H1 (cell line): ENCODE measurements around the gene UGT1A1.

Experiments used
- BRCA1 ChIP-seq: IDR thresholded peaks from 2 replicates; pipeline ENCODE4 v1.6.1; 2012; ENCODE audit warnings: low read depth, low read length, improper control_type of control experiment
- CHD2 ChIP-seq: IDR thresholded peaks from 2 replicates; pipeline ENCODE4 v1.6.1; 2012; ENCODE audit warnings: low read length, improper control_type of control experiment
- FOSL1 ChIP-seq: IDR thresholded peaks from 2 replicates; pipeline ENCODE4 v1.6.1; 2011; ENCODE audit warnings: mild to moderate bottlenecking, low read depth, low read length, moderate library complexity; ENCODE audit not compliant: insufficient read depth
- POLR2A ChIP-seq, 2 experiments: IDR thresholded peaks; 1 replicate in 1 of 2; 2 replicates in 1 of 2; pipeline ENCODE4 v1.6.1; 2011; ENCODE audit warnings: low read depth in 2 of 2, low read length in 2 of 2, mild to moderate bottlenecking in 2 of 2; ENCODE audit errors: control extremely low read depth in 1 of 2
- TAF1 ChIP-seq: IDR thresholded peaks from 2 replicates; pipeline ENCODE4 v1.6.1; 2011; ENCODE audit warnings: mild to moderate bottlenecking, low read depth, low read length
- TBP ChIP-seq: IDR thresholded peaks from 2 replicates; pipeline ENCODE4 v1.6.1; 2011; ENCODE audit warnings: low read depth, low read length, improper control_type of control experiment
- TF ChIP-seq, protein P1 (sequence below), 3 experiments: IDR thresholded peaks; 1 replicate in 2 of 3; 2 replicates in 1 of 3; pipeline versions ENCODE4 v1.5.1 to v1.6.1; 2011; ENCODE audit warnings: low read length in 3 of 3, mild to moderate bottlenecking in 3 of 3, inconsistent platforms in 2 of 3, low read depth in 1 of 3, moderate library complexity in 1 of 3; ENCODE audit not compliant: insufficient read depth in 1 of 3; ENCODE audit errors: control extremely low read depth in 1 of 3

DNA sequence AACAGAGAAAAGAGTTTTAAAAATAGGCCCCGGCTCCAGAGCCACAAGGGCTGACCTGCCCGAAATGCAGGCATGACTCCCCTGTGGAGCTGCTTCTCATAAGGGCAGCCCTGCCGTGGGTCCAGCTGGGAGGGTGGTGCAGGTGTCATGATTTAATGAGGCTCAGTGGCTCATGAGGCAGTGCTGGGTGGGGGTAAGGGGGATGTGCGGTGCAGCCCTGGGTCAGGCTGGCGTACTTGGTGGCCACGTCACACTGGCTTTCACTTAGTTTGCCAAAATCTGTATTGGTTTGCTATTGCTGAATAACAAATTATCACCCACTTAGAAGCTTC is 60.7 kb downstream of the UGT1A1 start:
- TF ChIP-seq BRCA1 (no peak), TAF1 (no peak), TBP (no peak), FOSL1 (no peak), POLR2A (IDR thresholded peaks at IDR 0.05; ENCODE audit: control extremely low read depth in 1 of 2, low read depth in 2 of 2, low read length in 2 of 2) (no peak), CHD2 (no peak)
- TF ChIP-seq, protein P1, sequence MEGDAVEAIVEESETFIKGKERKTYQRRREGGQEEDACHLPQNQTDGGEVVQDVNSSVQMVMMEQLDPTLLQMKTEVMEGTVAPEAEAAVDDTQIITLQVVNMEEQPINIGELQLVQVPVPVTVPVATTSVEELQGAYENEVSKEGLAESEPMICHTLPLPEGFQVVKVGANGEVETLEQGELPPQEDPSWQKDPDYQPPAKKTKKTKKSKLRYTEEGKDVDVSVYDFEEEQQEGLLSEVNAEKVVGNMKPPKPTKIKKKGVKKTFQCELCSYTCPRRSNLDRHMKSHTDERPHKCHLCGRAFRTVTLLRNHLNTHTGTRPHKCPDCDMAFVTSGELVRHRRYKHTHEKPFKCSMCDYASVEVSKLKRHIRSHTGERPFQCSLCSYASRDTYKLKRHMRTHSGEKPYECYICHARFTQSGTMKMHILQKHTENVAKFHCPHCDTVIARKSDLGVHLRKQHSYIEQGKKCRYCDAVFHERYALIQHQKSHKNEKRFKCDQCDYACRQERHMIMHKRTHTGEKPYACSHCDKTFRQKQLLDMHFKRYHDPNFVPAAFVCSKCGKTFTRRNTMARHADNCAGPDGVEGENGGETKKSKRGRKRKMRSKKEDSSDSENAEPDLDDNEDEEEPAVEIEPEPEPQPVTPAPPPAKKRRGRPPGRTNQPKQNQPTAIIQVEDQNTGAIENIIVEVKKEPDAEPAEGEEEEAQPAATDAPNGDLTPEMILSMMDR (IDR thresholded peaks at IDR 0.05; ENCODE audit: control extremely low read depth in 1 of 3, insufficient read depth in 1 of 3, low read depth in 1 of 3, low read length in 3 of 3), result no peak
